T-helper 9 cell (primary cell): ENCODE data around the gene KRCC1.
A peak's percentile ranks its signal among the peaks of the same experiment; 100 is the strongest.
"Not testable (repeated sequence)": the region's sequence is repeated elsewhere in the genome, so short reads cannot be mapped to it uniquely, and the experiment has no call there.

Experiments
- DNase-seq: peaks from one replicate; pipeline ENCODE4 v3.0.0-alpha.2; 2020

Gene KRCC1

DNA sequence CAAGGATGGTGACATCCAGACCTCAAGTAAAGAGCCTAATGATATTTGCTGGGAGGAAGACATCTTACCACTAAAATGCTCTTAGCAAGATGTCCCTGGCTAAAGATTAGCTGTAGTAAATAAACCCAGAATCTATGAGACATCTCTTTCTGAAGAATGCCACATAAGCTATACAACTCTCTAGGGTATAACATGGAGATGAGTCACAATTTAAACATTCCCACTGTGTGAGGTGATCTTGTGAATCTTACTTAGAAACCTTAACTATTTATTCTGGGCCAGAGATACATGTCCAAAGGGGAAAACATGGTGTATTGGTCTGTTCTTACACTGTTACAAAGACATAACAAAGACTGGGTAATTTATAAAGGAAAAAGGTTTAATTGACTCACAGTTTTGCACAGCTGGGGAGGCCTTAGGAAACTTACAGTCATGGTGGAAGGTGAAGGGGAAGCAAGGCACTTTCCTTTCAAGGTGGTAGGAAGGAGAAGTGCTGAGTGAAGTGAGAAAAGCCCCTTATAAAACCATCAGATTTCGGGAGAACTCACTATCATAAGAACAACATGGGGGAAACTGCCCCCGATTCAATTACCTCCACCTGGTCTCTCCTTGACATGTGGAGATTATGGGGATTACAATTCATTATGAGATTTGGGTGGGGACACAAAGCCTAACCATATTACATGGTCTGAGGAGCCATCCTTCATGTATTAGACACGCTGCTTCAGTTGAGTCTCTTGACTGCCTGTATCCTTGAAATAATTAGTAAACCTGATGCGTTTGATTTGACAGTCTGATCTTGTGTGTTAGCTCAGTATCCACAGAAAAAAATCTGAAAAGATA, 17.1 kb downstream of the KRCC1 start:
- DNase-seq = no peak

DNA sequence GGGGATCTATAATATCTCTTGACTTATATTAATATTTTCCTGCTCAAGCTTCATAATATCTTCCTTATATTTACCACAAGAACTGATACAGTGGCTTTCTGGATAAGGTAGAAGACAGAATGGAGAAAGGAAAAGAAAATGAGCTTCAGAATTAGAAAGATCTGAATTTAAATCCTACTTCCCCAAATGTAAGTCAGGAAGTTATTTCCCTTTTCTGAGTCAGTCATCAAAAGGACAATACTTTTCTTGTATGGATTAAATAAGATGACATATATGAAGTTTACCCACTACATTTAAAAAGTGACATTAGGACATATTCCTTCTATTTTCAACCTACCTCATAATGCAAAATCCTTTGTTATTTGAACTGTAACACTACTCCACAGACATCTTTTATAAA, 19.0 kb downstream of the KRCC1 start:
- no peak for DNase-seq

- no peak for DNase-seq
Observed at GRCh38 chr2:88036182-88036581, 19.4 kb downstream of the KRCC1 start.

DNA sequence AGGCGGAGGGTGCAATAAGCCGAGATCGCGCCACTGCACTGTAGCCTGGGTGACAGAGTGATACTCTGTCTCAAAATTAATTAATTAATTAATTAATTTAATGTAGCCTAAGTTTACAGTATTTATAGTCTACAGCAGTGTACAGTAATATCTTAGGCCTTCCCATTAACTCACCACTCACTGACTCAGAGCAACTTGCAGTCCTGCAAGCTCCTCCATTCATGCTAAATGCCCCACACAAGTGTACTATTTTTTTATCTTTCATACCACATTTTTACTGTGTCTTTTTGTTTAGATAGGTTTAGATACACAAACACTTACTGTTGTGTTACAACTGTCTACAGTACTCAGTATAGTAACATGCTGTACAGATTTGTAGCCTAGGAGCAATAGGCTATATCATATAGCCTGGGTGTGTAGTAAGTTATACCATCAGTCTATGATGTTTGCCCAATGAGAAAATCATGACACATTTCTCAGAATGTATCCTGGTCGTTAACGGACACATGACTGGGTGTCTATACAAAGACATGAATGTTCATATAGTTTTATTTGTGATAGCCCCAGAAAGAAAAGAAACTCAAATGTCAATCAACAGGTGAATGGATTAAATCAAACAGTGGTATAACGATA, 23.4 kb downstream of the KRCC1 start:
- no peak for DNase-seq

- DNase-seq = no peak
Observed at GRCh38 chr2:88028931-88029330, 26.7 kb downstream of the KRCC1 start.

GRCh38 chr2:88027697-88028389, 27.7 kb downstream of the KRCC1 start:
- no peak for DNase-seq

DNA sequence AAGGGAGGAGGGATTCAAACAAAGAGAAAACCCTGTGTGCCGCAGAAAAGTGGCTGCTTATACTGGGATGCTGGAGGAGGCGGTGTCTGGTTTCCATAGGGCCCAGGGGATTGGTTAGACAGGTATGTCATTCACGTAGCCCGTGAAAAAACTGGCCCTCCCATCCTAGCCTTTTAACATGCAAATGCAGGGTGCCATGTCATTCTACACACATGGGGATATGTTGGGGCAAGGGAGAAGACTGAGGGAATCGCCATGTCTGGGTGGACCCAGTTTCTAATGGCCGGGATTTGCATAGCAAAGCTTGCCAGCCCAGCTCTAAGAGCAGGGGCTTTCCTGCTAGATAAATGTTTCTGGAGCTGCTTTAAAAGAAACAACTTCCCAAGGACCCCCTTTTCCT, 31.1 kb downstream of the KRCC1 start:
- DNase-seq = no peak

DNA sequence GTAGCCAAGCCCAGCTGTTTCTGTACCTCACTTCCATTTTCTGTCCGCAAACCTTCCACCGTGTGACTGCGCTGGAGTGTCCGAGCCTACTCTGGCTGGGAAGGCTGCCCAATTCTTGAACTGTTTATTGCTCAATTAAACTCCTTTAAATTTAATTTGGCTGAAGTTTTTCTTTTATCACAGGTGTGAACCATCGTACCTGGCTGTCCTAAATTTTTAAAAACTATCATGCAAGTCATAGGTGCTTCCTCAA, 33.0 kb downstream of the KRCC1 start:
- DNase-seq = no peak

DNA sequence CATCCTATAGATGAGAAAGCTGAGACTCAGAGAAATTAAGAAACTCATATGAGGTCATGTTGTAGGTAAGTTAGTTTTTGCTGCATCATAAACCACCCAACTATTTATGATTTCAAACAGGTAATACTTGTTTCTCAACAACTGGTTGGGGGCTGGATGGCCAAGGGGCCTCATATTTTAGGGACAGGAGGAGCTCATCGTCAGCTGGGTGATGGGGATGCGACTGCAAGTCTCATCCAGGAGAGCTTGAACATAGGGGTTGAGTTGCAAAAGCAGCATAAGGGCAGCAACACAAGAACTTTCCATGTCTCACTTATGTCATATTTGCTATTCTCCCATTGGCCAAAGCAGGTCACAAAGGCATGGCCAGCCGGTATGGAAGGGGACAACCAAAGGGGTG, 35.6 kb downstream of the KRCC1 start:
- DNase-seq = no peak

DNA sequence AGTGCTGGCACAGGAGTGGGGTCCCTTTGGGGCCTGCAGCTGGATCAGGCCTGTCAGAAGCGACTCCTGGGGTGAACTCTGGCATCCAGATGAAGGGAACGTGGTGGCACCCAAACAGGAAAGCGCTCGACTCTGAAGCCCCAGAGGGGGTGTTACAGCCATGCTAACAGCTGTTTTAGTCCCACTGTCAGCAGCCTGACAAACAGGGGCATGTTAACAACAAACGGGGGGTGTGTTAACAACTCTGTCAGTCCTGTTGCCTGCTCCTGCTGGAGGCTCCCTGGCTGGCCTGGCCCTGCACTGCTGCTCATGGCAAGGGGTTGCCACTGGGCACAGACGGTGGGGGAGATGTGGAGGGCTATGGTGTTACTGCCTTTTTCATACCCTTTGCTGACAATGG, 36.7 kb downstream of the KRCC1 start:
- DNase-seq = no peak

DNA sequence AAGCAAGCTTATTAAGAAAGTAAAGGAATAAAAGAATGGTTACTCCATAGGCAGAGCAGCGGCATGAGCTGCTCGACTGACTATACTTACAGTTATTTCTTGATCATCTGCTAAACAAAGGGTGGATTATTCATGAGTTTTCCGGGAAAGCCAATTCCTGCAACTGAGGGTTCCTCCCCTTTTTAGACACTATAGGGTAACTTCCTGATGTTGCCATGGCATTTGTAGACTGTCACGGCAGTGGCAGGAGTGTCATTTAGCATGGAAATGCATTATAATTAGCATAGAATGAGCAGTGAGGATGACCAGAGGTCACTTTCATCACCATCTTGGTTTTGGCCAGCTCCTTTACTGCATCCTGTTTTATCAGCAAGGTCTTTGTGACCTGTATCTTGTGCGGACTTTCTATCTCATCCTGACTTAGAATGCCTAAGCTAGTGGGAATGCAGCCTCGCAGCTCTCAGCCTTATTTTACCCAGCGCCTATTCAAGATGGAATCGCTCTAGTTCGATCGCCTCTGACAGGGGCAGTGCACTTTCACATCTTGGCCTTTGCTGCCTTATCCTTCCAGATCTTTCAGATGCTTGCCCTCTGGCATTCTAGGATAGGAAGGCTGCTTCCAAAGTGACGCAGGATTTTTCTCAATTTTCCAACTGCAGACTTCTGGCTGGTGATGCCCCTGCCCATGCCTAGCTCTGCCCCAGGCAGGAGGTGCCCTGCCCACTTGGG, 37.3 kb downstream of the KRCC1 start:
- not testable (repeated sequence) for DNase-seq

DNA sequence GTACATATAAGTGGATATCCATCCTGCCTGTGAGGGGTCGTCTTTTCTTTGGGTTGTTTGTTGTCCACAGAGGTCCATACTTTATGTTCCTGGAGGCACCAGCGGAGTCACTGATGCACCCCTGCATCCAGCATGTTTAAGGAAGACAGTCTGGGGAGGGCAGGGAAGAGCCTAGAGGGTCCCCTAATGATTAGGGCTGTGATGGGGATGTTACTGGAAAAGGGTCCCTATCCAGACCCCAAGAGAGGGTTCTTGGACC, 37.9 kb downstream of the KRCC1 start:
- not testable (repeated sequence) for DNase-seq

GRCh38 chr2:88016960-88017779, 38.4 kb downstream of the KRCC1 start:
- DNase-seq = no peak

DNA sequence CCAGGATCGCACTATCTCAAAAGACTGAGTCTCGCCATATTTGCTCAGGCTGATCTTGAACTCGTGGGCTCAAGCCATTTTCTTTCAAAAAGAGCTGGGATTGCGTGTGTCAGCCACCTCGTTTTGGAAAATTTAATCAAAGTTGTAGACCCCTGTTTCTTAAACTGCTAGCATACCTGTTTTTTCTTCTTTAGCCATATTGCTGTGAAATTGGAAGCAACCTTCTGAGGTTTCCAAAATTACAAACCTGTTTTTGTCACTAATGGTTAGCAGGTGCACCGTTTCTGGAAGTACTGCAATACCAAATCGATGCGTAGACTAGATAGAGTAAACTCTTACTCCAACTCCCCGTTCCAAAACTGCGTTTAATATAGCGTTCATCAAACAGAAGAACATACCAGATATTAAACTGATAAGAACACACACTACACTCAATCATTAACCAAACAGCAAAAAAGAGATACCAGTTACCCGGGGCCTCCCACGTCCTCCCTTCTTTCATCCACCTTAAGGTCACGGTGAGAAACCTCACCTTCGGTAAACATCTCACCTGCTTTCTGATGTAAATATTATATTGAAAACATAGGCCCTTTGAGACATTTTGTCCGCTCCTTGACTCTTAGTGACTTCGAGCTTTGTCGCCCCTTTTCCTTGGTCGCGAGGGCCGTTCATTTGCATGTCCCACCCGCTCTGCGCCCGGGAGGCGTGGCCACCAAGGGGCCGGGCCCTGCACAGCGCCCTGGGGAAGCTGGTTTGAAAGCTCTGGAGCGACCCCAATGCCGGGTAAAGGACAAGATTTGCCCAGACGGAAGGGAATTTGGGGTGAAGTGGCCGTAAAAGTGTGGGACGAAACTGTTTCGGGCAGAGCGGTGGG, 39.3 kb downstream of the KRCC1 start, which contains the start of gene RNU2-63P:
TSS of gene RNU2-63P (minus strand) at position 462 of the 874 bp plus-strand sequence.
- DNase-seq = peak; percentile 68

DNA sequence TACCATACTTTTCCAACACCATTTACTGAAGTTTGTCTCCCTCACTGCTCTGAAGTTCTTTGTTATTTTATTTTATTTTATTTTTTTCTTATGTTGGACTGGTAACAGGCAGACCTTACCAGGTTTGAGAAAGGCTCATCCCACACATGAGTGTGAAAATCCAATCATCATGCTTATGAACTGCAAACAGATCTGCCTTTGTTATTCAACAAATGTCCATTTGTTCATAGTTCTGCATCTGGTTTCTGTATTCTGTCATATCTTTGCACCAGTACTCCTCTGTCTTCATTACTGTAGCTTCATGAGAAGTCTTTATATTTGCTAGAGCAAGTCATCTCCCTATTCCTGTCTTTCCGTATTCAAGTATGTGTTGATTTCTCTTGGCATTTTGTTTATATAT, 44.6 kb downstream of the KRCC1 start:
- no peak for DNase-seq

- DNase-seq = no peak
Observed at GRCh38 chr2:88010136-88010535, 45.4 kb downstream of the KRCC1 start.

- no peak for DNase-seq
Observed at GRCh38 chr2:88006912-88007439, 48.6 kb downstream of the KRCC1 start.

DNA sequence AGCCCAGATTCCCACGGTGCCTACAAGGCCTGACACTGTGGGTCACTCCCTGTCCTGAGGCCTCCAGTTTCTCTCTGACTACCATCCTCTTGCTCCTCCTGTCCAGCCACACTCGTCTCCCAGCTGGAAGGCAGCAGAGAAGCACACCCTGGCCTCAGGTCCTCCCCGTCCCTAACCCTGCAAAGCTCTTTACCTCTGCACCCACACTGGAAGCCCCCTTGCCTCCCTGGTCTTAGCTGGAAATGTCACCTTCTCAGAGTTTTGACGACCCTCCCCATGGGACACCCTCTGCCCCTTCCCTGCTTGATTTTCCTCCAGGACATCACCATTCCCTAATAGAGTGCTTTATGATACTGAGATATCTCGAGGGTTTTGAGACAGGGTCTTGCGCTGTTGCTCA, 49.8 kb downstream of the KRCC1 start:
- DNase-seq = no peak

GRCh38 chr2:88003074-88003755, 52.4 kb downstream of the KRCC1 start:
- no peak for DNase-seq

GRCh38 chr2:88002359-88002707, 53.2 kb downstream of the KRCC1 start:
- no peak for DNase-seq

GRCh38 chr2:88000474-88000873, 55.1 kb downstream of the KRCC1 start:
- DNase-seq = not testable (repeated sequence)
